ENCODE results near the gene RELCH.

Gene RELCH

GRCh38 chr18:62289047-62289446 lies 102.0 kb downstream of the RELCH start:
- H3K36me3 ChIP-seq (ENCODE audit: control insufficient read depth, low read depth, low read length) = peaks cover 16% of the 10 kb centered on the region
- H3K9me3 ChIP-seq (ENCODE audit: control insufficient read depth, low read depth, low read length) = no peaks in the 10 kb centered on the region
- no peaks in the 10 kb centered on the region for H3K4me1 ChIP-seq (ENCODE audit: control insufficient read depth, low read depth, low read length)
- no peak overlapping the region for H3K4me3 ChIP-seq (ENCODE audit: low read length)
- H3K27me3 ChIP-seq (ENCODE audit: control insufficient read depth, insufficient read depth, low read length) = no peaks in the 10 kb centered on the region
- H3K9ac ChIP-seq (ENCODE audit: low read length) = no peak overlapping the region
- H3K27ac ChIP-seq (ENCODE audit: low read length) = no peak overlapping the region

- H3K9ac ChIP-seq (ENCODE audit: low read length) = no peak overlapping the region
- no peak overlapping the region for H3K27ac ChIP-seq (ENCODE audit: low read length)
- no peaks in the 10 kb centered on the region for H3K9me3 ChIP-seq (ENCODE audit: control insufficient read depth, low read depth, low read length)
- H3K4me1 ChIP-seq (ENCODE audit: control insufficient read depth, low read depth, low read length) = no peaks in the 10 kb centered on the region
- H3K27me3 ChIP-seq (ENCODE audit: control insufficient read depth, insufficient read depth, low read length) = no peaks in the 10 kb centered on the region
- H3K4me3 ChIP-seq (ENCODE audit: low read length) = no peak overlapping the region
- H3K36me3 ChIP-seq (ENCODE audit: control insufficient read depth, low read depth, low read length) = peaks cover 8% of the 10 kb centered on the region
Observed at GRCh38 chr18:62294073-62294472, 107.0 kb downstream of the RELCH start.

- Histone ChIP-seq H3K9me3 (ENCODE audit: control insufficient read depth, low read depth, low read length) (no peaks in the 10 kb centered on the region), H3K9ac (ENCODE audit: low read length) (no peak overlapping the region), H3K36me3 (ENCODE audit: control insufficient read depth, low read depth, low read length) (peaks cover 8% of the 10 kb centered on the region), H3K4me3 (ENCODE audit: low read length) (no peak overlapping the region), H3K27me3 (ENCODE audit: control insufficient read depth, insufficient read depth, low read length) (no peaks in the 10 kb centered on the region), H3K27ac (ENCODE audit: low read length) (no peak overlapping the region), H3K4me1 (ENCODE audit: control insufficient read depth, low read depth, low read length) (no peaks in the 10 kb centered on the region)
Observed at GRCh38 chr18:62300359-62300963, 113.4 kb downstream of the RELCH start.

- H3K9ac ChIP-seq (ENCODE audit: low read length) = no peak overlapping the region
- no peaks in the 10 kb centered on the region for H3K27me3 ChIP-seq (ENCODE audit: control insufficient read depth, insufficient read depth, low read length)
- H3K9me3 ChIP-seq (ENCODE audit: control insufficient read depth, low read depth, low read length) = no peaks in the 10 kb centered on the region
- H3K36me3 ChIP-seq (ENCODE audit: control insufficient read depth, low read depth, low read length) = peaks cover 8% of the 10 kb centered on the region
- H3K4me3 ChIP-seq (ENCODE audit: low read length) = no peak overlapping the region
- no peaks in the 10 kb centered on the region for H3K4me1 ChIP-seq (ENCODE audit: control insufficient read depth, low read depth, low read length)
- H3K27ac ChIP-seq (ENCODE audit: low read length) = no peak overlapping the region
Observed at GRCh38 chr18:62301322-62301721, 114.3 kb downstream of the RELCH start.

GRCh38 chr18:62312851-62313250 lies 125.8 kb downstream of the RELCH start:
- no peak overlapping the region for H3K27ac ChIP-seq (ENCODE audit: low read length)
- H3K9me3 ChIP-seq (ENCODE audit: control insufficient read depth, low read depth, low read length) = no peaks in the 10 kb centered on the region
- H3K36me3 ChIP-seq (ENCODE audit: control insufficient read depth, low read depth, low read length) = no peaks in the 10 kb centered on the region
- H3K4me3 ChIP-seq (ENCODE audit: low read length) = no peak overlapping the region
- H3K27me3 ChIP-seq (ENCODE audit: control insufficient read depth, insufficient read depth, low read length) = no peaks in the 10 kb centered on the region
- H3K4me1 ChIP-seq (ENCODE audit: control insufficient read depth, low read depth, low read length) = no peaks in the 10 kb centered on the region
- no peak overlapping the region for H3K9ac ChIP-seq (ENCODE audit: low read length)

- Histone ChIP-seq H3K36me3 (ENCODE audit: control insufficient read depth, low read depth, low read length) (no peaks in the 10 kb centered on the region), H3K9me3 (ENCODE audit: control insufficient read depth, low read depth, low read length) (no peaks in the 10 kb centered on the region), H3K27ac (ENCODE audit: low read length) (no peak overlapping the region), H3K9ac (ENCODE audit: low read length) (no peak overlapping the region), H3K4me3 (ENCODE audit: low read length) (no peak overlapping the region), H3K4me1 (ENCODE audit: control insufficient read depth, low read depth, low read length) (peaks cover 23% of the 10 kb centered on the region), H3K27me3 (ENCODE audit: control insufficient read depth, insufficient read depth, low read length) (peaks cover 11% of the 10 kb centered on the region)
Observed at GRCh38 chr18:62318228-62319180, 131.4 kb downstream of the RELCH start.

- Histone ChIP-seq H3K4me3 (ENCODE audit: low read length) (peak overlapping the region; percentile 48), H3K27ac (ENCODE audit: low read length) (no peak overlapping the region), H3K9me3 (ENCODE audit: control insufficient read depth, low read depth, low read length) (no peaks in the 10 kb centered on the region), H3K36me3 (ENCODE audit: control insufficient read depth, low read depth, low read length) (no peaks in the 10 kb centered on the region), H3K9ac (ENCODE audit: low read length) (no peak overlapping the region), H3K4me1 (ENCODE audit: control insufficient read depth, low read depth, low read length) (peaks cover 33% of the 10 kb centered on the region), H3K27me3 (ENCODE audit: control insufficient read depth, insufficient read depth, low read length) (peaks cover 31% of the 10 kb centered on the region)
Observed at GRCh38 chr18:62321201-62321600, 134.1 kb downstream of the RELCH start.

GRCh38 chr18:62323483-62324180 lies 136.6 kb downstream of the RELCH start:
- peaks cover 41% of the 10 kb centered on the region for H3K4me1 ChIP-seq (ENCODE audit: control insufficient read depth, low read depth, low read length)
- peak overlapping the region; percentile 63 for H3K27ac ChIP-seq (ENCODE audit: low read length)
- H3K4me3 ChIP-seq (ENCODE audit: low read length) = peak overlapping the region; percentile 48
- no peaks in the 10 kb centered on the region for H3K9me3 ChIP-seq (ENCODE audit: control insufficient read depth, low read depth, low read length)
- peak overlapping the region; percentile 53 for H3K9ac ChIP-seq (ENCODE audit: low read length)
- H3K27me3 ChIP-seq (ENCODE audit: control insufficient read depth, insufficient read depth, low read length) = peaks cover 50% of the 10 kb centered on the region
- no peaks in the 10 kb centered on the region for H3K36me3 ChIP-seq (ENCODE audit: control insufficient read depth, low read depth, low read length)

GRCh38 chr18:62324181-62324828 lies 137.2 kb downstream of the RELCH start:
- peak overlapping the region; percentile 48 for H3K4me3 ChIP-seq (ENCODE audit: low read length)
- H3K4me1 ChIP-seq (ENCODE audit: control insufficient read depth, low read depth, low read length) = peaks cover 45% of the 10 kb centered on the region
- H3K36me3 ChIP-seq (ENCODE audit: control insufficient read depth, low read depth, low read length) = no peaks in the 10 kb centered on the region
- H3K27me3 ChIP-seq (ENCODE audit: control insufficient read depth, insufficient read depth, low read length) = peaks cover 50% of the 10 kb centered on the region
- H3K27ac ChIP-seq (ENCODE audit: low read length) = peak overlapping the region; percentile 63
- H3K9ac ChIP-seq (ENCODE audit: low read length) = peak overlapping the region; percentile 53
- no peaks in the 10 kb centered on the region for H3K9me3 ChIP-seq (ENCODE audit: control insufficient read depth, low read depth, low read length)

- Histone ChIP-seq H3K4me1 (ENCODE audit: control insufficient read depth, low read depth, low read length) (peaks cover 53% of the 10 kb centered on the region), H3K27me3 (ENCODE audit: control insufficient read depth, insufficient read depth, low read length) (peaks cover 50% of the 10 kb centered on the region), H3K9me3 (ENCODE audit: control insufficient read depth, low read depth, low read length) (no peaks in the 10 kb centered on the region), H3K36me3 (ENCODE audit: control insufficient read depth, low read depth, low read length) (no peaks in the 10 kb centered on the region), H3K4me3 (ENCODE audit: low read length) (peak within 1 kb of the TSS; percentile 74), H3K9ac (ENCODE audit: low read length) (peak within 1 kb of the TSS; percentile 53), H3K27ac (ENCODE audit: low read length) (peak within 1 kb of the TSS; percentile 63)
Observed at GRCh38 chr18:62324917-62325805, 138.1 kb downstream of the RELCH start, which contains the start of gene TNFRSF11A. TNFRSF11A (plus strand) TSS chr18:62325310; CDS start chr18:62325353, 43 bp downstream.

Measured in iPS-18a (cell line).